MM.1S (cell line): ENCODE measurements around the gene ANKRD27.

Source experiments
- DNase-seq: peaks from one replicate; pipeline ENCODE4 v3.0.0-alpha.2; 2015
- H2AFZ ChIP-seq: fragments of 300-600 bp; sonication (generic); 2 replicates; pipeline ENCODE4 v1.6.0; 2016; ENCODE audit warnings: antibody characterized with exemption, low read length
- H3F3A ChIP-seq: fragments of 300-600 bp; sonication (generic); 2 replicates; pipeline ENCODE4 v1.6.1; 2016; ENCODE audit warnings: mild to moderate bottlenecking, antibody characterized with exemption, low read length, moderate library complexity, mixed read lengths; ENCODE audit not compliant: insufficient read depth
- H3K27ac ChIP-seq: fragments of 300-600 bp; sonication (generic); 2 replicates; pipeline ENCODE4 v1.5.1; 2016; ENCODE audit warnings: mild to moderate bottlenecking, low read length
- H3K27me3 ChIP-seq: fragments of 300-600 bp; sonication (generic); replicated peaks from 2 replicates; pipeline ENCODE4 v1.6.0; 2016; ENCODE audit warnings: low read length; ENCODE audit not compliant: insufficient read depth
- H3K36me3 ChIP-seq: fragments of 300-600 bp; sonication (generic); replicated peaks from 2 replicates; pipeline ENCODE4 v1.6.1; 2016; ENCODE audit warnings: mild to moderate bottlenecking, low read length, mixed read lengths; ENCODE audit not compliant: insufficient read depth
- H3K4me1 ChIP-seq: fragments of 300-600 bp; sonication (generic); 2 replicates; pipeline ENCODE4 v1.6.1; 2016; ENCODE audit warnings: low read length, mixed read lengths
- H3K4me2 ChIP-seq: fragments of 300-600 bp; sonication (generic); 2 replicates; pipeline ENCODE4 v1.6.0; 2016; ENCODE audit warnings: low read depth, low read length
- H3K4me3 ChIP-seq: fragments of 300-600 bp; sonication (generic); 2 replicates; pipeline ENCODE4 v1.5.1; 2016; ENCODE audit warnings: low read length, mixed read lengths
- H3K79me2 ChIP-seq: fragments of 300-600 bp; sonication (generic); 2 replicates; pipeline ENCODE4 v1.6.1; 2016; ENCODE audit warnings: mixed run types, low read length, mixed read lengths
- H3K9ac ChIP-seq: fragments of 300-600 bp; sonication (generic); 2 replicates; pipeline ENCODE4 v1.6.1; 2016; ENCODE audit warnings: low read length, mixed read lengths
- H3K9me2 ChIP-seq: fragments of 300-600 bp; sonication (generic); replicated peaks from 2 replicates; pipeline ENCODE4 v1.6.1; 2016; ENCODE audit warnings: mild to moderate bottlenecking, low read length, mixed read lengths; ENCODE audit not compliant: insufficient read depth
- H3K9me3 ChIP-seq: fragments of 300-600 bp; sonication (generic); replicated peaks from 2 replicates; pipeline ENCODE4 v1.6.1; 2016; ENCODE audit warnings: mild to moderate bottlenecking, low read length, mixed read lengths; ENCODE audit not compliant: insufficient read depth
- H4K20me1 ChIP-seq: fragments of 300-600 bp; sonication (generic); 2 replicates; pipeline ENCODE4 v1.6.1; 2016; ENCODE audit warnings: mild to moderate bottlenecking, low read length, moderate library complexity, mixed read lengths; ENCODE audit not compliant: insufficient read depth
- EZH2 ChIP-seq: fragments of 300-600 bp; sonication (generic); optimal IDR thresholded peaks from 2 replicates; pipeline ENCODE3; 2017; ENCODE audit warnings: low read depth, mild to moderate bottlenecking, antibody characterized with exemption, low read length, mixed read lengths
- EZH2phosphoT487 ChIP-seq: fragments of 300-600 bp; sonication (generic); IDR thresholded peaks from 2 replicates; pipeline ENCODE4 v1.6.1; 2018; ENCODE audit warnings: antibody characterized with exemption, low read length
- TF ChIP-seq, protein P1 (sequence below): fragments of 300-600 bp; sonication (generic); IDR thresholded peaks from 2 replicates; pipeline ENCODE4 v1.5.1; 2016; ENCODE audit warnings: antibody characterized with exemption, low read length, mixed read lengths

ANKRD27 gene

DNA sequence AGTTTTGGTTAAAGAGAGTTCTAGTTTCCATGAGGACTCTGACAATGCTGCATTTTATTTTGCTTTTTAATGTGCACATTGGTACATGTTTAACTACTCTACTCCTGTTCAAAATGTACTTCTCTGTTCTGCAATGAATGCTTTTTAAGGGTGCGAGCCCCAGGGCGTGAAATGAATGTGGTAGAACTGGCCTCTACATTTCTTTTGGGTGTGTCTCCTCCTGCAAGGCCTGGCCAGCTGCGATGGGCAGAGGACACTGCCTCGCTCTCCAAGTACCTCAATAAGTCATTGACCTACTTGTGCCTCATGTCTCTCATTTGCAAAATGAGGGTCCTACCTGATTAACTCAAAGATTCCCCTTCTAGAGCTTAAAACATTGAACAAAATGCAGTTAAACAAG is 7.3 kb upstream of the ANKRD27 start:
- no peak overlapping the region for H3K4me2 ChIP-seq
- DNase-seq: no peak

DNA sequence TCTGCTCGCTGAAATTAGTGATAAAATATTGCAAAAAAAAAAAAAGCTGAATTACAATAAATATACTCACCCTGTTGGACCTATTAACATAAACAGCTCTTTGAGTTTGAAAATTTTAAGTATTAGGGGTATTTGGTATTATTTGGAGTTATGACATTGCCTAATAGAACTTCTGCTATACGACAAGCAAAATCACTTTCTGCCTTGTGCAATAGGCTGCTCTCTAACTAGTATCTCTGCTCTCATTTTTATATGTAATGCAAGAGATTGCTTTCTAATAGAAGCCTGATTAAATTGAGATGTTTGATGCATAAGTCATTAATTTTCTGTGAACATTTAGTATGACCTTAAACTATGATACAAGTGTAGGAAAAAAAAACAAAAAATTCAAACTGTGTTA is 6.0 kb upstream of the ANKRD27 start:
- Histone ChIP-seq H3K9me3 (no peaks in the 10 kb centered on the region), H3K4me3 (no peak overlapping the region), H3F3A (no peaks in the 10 kb centered on the region), H3K27ac (no peak overlapping the region), H3K4me1 (no peaks in the 10 kb centered on the region), H3K9me2 (no peaks in the 10 kb centered on the region), H3K9ac (no peak overlapping the region), H3K4me2 (no peak overlapping the region), H3K27me3 (no peaks in the 10 kb centered on the region), H3K79me2 (no peaks in the 10 kb centered on the region), H3K36me3 (no peaks in the 10 kb centered on the region), H2AFZ (no peak overlapping the region), H4K20me1 (no peaks in the 10 kb centered on the region)
- no peak for DNase-seq
- TF ChIP-seq, protein P1, sequence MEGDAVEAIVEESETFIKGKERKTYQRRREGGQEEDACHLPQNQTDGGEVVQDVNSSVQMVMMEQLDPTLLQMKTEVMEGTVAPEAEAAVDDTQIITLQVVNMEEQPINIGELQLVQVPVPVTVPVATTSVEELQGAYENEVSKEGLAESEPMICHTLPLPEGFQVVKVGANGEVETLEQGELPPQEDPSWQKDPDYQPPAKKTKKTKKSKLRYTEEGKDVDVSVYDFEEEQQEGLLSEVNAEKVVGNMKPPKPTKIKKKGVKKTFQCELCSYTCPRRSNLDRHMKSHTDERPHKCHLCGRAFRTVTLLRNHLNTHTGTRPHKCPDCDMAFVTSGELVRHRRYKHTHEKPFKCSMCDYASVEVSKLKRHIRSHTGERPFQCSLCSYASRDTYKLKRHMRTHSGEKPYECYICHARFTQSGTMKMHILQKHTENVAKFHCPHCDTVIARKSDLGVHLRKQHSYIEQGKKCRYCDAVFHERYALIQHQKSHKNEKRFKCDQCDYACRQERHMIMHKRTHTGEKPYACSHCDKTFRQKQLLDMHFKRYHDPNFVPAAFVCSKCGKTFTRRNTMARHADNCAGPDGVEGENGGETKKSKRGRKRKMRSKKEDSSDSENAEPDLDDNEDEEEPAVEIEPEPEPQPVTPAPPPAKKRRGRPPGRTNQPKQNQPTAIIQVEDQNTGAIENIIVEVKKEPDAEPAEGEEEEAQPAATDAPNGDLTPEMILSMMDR: no peak
- TF ChIP-seq EZH2 (no peak), EZH2phosphoT487 (no peak)

More for the DNA sequence above, 7.3 kb upstream of the ANKRD27 start:
- no peaks in the 10 kb centered on the region for H3K27me3 ChIP-seq
- no peaks in the 10 kb centered on the region for H3K79me2 ChIP-seq
- no peaks in the 10 kb centered on the region for H3K9me2 ChIP-seq
- H3K4me3 ChIP-seq: no peak overlapping the region
- TF ChIP-seq EZH2phosphoT487: no peak
- TF ChIP-seq, protein P1: no peak
- H3K36me3 ChIP-seq: no peaks in the 10 kb centered on the region
- H3K27ac ChIP-seq: no peak overlapping the region
- no peaks in the 10 kb centered on the region for H3K4me1 ChIP-seq
- no peak overlapping the region for H2AFZ ChIP-seq
- H3K9me3 ChIP-seq: no peaks in the 10 kb centered on the region
- no peaks in the 10 kb centered on the region for H4K20me1 ChIP-seq
- H3K9ac ChIP-seq: no peak overlapping the region
- H3F3A ChIP-seq: no peaks in the 10 kb centered on the region

DNA sequence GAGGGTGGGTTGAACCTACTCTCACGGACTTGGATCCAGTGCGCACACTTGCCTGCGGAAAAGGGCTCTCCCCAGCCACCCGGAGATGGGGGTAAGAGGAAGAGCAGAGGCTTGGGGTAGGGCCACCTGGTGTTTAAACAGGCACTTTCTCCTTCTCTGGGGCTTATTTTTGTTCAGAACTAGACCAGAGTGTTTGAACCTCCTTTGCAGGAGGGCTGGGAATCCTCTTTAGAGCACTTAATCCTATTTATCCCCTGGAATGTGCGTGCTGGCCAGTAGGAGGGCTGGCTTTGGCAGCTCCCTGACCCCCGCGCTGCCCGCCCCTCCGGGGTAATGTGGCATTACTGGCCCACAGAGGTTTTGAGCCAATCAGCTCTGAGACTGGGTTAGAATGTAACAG is 2.7 kb upstream of the ANKRD27 start:
- H3K36me3 ChIP-seq: no peaks in the 10 kb centered on the region
- H3K4me3 ChIP-seq: no peak overlapping the region
- no peak overlapping the region for H2AFZ ChIP-seq
- no peak overlapping the region for H3K9ac ChIP-seq
- peaks cover 20% of the 10 kb centered on the region for H3K79me2 ChIP-seq
- TF ChIP-seq EZH2 (no peak), EZH2phosphoT487 (no peak)
- TF ChIP-seq, protein P1: no peak
- no peaks in the 10 kb centered on the region for H3K9me3 ChIP-seq
- H3K9me2 ChIP-seq: no peaks in the 10 kb centered on the region
- H3F3A ChIP-seq: no peaks in the 10 kb centered on the region
- H3K27ac ChIP-seq: no peak overlapping the region
- DNase-seq: no peak
- H4K20me1 ChIP-seq: no peaks in the 10 kb centered on the region
- 0 out of 2 replicates have a peak, but pooled peaks cover 6% of the 10 kb centered on the region for H3K4me1 ChIP-seq
- H3K27me3 ChIP-seq: no peaks in the 10 kb centered on the region
- H3K4me2 ChIP-seq: no peak overlapping the region
